HG03139 (cell line): ENCODE measurements around the gene SCLT1.
A peak's percentile ranks its signal among the peaks of the same experiment; 100 is the strongest.
"Not testable (repeated sequence)": the region's sequence is repeated elsewhere in the genome, so short reads cannot be mapped to it uniquely, and the experiment has no call there.

Experiments used
- ATAC-seq: cut with Tn5 transposase; IDR thresholded peaks from one replicate; pipeline ENCODE4 v1.9.1; 2021; ENCODE audit not compliant: unreplicated experiment

The SCLT1 gene

DNA sequence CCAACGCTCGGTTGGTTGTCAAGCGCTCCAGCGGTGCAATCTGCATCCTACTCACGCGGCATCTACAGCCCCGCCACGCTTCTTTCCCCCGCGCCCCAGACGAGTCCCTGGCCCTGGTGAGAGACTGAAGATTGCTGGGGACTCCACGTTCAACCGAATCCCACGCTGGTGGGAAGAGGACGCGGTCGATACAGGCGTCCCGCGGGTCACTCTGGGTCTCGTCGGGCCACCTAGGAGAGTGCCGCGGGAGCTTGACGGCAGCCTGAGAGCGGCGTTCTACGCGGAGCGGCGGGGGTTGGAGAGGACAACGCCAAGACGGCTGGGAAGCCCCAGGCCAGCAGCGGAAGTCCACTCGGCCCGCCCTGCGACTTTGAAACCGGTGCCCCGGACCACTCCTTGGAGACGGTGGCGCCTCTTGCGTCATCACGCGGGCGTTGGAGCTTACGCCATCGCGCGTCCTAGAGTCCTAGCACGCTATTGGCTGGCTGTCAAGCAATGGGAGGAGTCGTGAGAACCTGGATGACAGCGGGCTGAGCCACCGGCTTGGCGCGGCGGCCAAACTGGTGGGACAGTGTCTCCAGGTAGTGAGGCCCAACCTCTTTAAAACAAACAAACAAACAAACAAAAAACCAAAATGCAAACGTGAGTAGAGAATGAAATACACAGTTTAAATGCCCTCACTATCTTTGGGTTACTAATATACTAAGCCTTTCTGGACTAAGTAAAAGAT lies at the start of gene SCLT1:
Gene SCLT1 (minus strand): TSS at position 349 of the 730 bp plus-strand sequence. CDS start 436 bp downstream, outside the sequence.
- peak; percentile 92 for ATAC-seq

DNA sequence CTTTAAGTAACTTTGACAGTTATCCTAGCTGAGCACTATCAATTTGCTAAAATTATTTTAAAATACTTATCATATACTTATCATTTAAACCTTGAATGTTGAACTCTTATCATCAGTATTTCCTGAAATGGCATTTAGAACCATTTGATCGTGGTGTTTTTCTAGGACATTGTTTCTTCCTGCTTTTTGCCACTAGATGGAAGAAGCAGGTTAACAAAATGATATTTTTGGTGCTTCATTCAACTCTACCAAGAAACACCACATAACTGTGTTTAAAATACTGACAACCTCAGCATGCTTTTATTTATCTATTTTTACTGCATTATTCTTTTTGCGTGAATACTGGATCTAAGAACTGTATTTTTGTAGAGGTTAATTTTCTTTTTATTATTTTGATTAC lies 47.2 kb upstream of the SCLT1 start:
- no peak for ATAC-seq

DNA sequence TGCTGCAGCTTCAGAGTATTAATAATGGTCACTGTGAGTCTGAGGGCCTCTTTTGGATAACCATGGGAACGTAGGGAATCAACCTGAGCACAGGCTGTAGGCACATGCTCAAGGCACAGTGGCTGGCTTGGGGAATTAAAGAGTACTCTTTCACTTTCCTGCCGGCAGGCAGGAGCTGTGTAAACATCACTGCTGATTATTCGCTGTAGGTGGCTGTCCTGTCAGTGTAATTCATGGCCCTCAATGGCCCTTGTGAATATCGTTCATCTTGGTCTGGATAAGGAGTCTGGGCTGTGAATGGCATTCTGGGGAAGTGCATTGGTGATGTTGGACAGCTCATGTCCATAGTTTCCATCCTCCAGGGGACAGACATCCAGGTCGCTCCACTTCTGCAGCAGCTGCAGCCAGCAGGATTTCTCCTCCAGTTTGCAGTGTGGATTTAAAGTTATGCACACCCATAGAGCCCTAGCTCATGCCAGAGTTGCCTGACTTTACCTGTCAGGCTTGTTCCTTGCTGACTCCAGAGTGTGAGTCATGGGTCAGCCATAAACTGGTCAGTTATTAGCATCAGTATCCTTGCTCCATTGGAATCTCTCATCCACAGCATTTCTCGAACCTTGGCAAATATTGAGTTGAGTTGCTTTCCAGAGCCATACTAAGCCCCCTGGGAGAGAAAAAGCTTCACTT lies 45.6 kb upstream of the SCLT1 start:
- no peak for ATAC-seq

DNA sequence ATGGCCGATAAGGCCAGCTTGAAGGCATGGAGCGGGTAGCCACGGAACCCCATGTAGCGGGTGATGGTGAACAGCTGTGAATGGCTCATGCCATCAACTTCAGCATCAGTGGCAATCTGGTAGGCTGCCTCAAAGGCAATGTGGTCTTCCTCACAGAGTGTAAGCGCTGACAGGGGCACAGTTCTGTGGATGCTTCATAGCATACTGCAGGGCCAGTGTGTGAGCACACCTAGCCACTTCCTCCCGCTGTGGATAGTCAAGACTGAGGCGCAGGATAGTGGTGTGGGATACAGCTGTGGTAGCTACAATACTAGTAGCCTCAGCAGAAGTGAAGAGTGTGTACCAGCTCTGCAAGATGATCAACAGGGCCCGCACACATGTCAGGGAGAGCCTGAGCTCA lies 43.1 kb upstream of the SCLT1 start:
- no peak for ATAC-seq

DNA sequence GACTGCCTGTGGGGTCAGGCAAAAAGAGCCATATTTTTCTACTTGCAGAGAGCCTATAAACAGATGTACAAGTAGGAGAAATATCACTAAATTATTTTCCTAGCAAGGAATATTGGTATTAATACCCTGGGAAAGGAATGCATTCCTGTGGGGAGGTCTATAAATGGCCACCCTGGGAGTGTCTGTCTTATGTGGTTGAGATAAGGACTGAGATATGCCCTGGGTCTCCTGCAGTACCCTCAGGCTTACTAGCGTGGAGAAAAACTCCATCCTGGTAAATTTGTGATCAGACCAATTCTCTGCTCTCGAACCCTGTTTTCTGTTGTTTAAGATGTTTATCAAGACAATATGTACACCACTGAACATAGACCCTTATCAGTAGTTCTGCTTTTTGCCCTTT lies 38.0 kb upstream of the SCLT1 start:
- no peak for ATAC-seq

DNA sequence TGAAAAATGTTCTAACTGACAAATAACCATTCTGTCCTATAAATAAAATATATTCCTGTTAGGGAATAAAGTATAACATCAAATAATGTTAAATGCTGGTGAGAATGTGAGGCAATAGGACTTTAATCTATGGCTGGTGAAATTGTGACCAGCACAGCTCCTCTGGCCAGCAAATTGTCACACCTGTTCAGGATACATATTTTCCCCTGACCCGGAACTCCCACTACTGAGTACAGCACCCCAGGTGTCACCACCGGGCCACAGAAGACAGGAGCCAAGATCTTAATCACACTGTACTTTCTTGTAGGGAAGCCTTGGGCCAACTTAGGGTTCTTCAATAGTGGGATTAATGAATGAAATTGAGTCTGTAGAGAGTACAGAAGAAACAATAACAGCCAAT lies 35.8 kb upstream of the SCLT1 start:
- ATAC-seq: no peak

DNA sequence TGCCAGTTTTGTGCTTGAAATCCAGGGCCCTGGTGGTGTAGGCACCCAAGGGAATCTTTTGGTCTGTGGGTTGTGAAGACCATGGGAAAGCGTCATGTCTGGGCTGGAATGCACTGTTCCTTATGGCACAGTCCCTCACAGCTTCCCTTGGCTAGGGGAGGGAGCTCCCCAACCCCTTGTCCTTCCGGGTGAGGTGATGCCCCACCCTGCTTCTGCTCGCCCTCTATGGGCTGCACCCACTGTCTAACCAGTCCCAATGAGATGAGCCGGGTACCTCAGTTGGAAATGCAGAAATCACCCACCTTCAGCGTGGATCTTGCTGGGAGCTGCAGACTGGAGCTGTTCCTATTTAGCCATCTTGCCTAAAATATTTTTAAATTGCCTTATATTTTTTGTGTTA lies 33.3 kb upstream of the SCLT1 start:
- not testable (repeated sequence) for ATAC-seq

DNA sequence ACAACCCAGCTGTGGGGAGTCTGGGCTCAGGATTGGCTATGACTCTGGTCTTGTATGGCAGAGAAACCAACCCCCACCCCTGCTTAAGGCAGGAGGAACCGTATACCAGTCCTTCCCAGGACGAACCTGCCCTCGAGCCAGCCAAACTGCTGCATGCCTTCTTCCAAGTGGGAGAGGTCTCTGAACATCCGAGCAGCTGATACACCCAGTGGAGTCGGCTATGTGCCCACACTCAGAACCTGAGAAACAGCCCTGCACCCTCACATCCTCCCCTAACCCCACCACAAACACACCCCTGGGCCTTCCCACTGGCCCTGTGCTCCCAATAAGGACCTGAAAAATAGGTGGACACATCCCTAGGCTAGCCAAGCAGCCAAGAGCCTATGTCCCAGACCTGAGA lies 24.4 kb upstream of the SCLT1 start:
- no peak for ATAC-seq

DNA sequence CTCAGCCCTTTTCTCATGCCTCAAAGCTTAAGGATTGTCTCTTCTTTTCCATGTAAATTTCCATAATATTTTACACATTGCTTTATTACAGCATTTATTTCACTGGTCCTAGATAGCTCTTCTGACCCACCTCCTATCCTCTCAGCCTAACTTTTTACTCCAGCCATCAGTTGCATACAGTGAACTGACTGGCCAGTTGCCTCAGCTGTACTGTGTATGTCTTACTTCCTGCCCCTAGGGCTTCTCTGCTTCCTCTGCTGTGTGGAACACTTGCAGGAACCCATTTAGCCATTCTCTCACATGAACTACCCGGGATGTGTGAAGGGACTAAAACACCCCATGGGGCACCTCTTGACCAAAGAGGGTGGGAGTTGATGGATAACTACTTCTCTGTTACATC lies 20.6 kb upstream of the SCLT1 start:
- no peak for ATAC-seq

DNA sequence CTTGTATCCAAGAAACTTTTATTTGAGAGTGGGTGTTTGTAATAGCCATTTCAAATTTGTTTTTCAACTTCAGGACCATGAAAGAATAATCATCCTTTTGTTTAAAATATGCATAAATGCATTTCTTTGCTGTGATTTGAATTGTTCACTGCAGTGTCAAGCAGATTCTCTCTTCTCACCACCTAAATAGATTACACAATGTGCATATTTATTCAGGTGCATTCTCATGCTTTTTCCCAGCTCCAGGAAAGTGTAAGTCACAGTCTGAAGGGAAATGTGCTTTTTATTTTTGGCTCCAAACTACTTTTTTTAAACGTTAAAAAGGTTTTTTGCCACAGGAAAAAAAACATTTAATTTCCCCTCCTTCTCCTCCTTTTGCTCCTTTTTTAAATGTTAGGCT lies 20.1 kb upstream of the SCLT1 start:
- no peak for ATAC-seq

DNA sequence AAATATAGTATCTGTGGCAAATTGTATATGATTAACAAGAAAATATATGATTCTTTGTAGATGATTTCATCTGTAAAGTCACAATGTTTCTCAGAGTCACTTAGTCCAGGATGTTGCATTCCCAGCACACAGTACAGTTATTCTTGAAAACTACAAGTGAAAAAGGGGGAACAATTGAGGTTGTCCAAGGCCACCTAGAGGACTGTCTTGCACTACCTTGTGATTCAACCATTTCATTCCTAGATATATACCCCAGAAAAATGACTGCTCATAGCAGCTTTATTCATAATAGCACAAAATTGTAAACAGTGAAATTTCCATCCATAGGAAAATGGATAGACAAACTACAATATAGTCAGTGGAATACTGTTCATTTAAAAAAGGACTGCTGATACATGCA lies 18.6 kb upstream of the SCLT1 start:
- ATAC-seq: no peak

DNA sequence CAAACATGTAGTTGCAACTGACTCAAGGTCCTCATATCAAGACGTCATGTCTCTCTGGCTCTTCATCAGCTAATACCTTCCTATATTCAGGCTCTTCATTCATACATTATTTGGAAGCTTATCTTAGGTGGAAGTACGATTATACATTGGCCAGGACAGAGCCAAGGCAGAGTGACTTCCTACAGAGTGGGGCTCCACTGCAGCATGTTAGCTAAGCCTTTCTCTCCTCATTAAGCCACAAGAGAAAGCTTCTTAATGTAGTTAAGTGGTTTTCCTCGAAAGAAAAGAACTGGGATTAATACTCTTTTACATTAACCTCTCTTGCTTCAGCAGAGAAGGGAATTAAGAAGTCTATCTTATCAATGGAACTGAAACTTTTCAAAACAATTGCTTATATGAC lies 17.6 kb upstream of the SCLT1 start:
- ATAC-seq: no peak

DNA sequence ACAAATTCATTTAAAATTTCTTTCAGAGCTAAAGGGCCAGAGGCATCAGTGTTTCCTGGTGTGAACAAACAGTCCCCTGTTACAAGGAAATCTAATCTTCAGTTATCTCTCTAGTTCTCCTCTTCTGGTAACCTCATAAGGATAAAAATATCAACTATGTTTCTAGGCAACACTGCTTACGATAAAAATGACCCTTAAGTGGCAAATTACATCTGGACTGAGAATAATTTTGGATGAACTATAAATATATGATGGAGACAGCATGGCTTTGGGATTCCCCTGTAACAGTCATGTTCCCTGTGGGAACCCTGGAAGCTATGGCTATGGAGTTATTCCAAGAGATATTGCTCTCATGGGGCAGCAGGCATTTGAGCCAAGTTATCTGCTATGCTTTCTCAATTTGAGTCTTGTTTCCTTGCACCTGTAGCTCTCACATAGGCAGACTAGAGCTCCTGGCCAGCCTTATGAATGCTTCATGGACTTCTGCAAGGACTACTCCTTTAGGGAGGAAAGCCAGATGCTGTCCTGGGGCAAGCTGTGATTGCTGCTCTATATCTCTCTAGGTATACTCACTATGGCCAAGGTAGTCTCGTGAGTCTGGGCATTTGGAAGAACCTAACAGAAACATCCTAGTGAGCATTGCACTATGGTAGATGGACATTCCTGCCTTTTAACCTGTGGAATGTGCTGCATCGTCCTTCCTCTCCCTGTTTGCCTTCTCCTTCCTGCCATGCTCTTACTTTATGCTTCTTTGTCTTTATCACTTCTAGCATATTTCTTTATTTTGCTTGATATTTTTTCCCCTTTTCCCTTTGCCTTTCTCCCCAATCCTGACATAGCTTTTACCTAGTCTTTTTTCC lies 16.9 kb upstream of the SCLT1 start:
- no peak for ATAC-seq

DNA sequence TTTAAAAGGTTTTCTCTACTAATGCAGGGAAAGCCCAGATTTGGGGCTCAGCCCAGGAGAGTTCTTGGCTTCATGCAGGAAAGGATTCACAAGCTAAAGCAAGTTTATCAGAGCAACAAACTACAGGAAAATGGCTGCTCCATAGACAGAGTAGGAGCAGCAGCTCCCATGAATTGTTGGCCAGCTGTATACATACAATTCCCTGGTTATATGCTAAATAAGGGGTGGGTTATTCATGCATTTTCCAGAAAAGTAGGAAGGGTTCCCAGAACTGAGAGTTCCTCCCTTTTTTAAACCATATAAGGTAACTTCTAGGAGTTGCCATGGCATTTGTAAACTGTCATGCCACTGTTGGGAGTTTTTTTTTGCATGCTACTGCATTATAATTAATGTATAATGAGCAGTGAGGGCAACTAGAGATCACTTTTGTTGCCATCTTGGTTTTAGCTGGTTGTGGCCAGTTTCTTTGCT lies 5.2 kb upstream of the SCLT1 start:
- no peak for ATAC-seq

DNA sequence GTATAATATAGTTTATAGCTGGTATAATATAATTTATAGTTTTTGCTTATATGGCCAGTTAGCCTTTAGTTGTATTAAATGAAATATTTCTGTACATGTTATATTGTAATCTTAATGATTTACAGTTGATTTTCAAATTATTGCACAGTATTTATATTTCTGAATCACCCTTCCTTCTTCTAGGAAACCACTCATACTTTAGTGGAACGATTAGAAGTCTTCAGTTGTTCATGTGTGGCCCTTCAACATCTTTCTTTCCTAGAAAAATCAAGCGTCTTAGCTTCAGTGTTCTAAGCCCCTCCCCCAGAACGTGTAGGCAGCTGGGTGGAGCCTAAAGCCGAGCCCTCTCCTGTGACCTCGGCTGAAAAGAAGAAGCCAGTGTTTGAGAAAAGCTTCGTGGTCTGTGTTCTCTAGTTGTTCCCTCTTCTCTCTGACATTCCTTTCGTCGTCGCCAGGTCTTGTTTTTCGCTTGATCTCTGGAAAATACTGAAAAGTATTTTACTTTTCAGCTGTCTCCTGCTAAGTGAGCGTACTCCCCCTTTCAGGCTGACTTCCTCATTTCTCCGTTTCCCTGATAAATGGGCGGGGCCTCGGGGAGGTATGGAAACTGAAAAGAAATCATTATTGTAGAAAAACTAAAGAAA lies 2.6 kb upstream of the SCLT1 start, which contains the start of gene C4orf33:
Gene C4orf33 (plus strand): TSS at position 342 of the 644 bp plus-strand sequence. CDS start 6,459 bp downstream, outside the sequence.
- ATAC-seq: peak; percentile 41

DNA sequence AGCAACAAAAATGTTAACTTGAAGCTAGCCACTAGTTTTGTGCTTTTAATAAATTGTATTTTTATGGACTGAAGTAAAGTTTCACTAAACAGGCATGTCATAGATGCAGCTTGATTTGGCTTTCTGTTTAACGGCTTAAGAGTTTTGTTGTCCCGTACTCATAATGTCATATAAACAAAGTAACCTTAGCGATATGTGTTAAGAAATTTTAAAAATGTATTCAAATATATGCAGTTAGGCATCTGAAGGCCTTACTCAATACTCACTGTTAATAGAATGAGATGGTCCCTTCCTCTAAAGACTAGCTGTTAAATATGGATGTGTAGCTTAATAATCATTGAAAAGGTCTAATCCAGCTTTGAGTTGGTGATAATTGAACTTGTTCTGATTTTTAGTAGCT lies 1.0 kb upstream of the SCLT1 start:
- no peak for ATAC-seq

DNA sequence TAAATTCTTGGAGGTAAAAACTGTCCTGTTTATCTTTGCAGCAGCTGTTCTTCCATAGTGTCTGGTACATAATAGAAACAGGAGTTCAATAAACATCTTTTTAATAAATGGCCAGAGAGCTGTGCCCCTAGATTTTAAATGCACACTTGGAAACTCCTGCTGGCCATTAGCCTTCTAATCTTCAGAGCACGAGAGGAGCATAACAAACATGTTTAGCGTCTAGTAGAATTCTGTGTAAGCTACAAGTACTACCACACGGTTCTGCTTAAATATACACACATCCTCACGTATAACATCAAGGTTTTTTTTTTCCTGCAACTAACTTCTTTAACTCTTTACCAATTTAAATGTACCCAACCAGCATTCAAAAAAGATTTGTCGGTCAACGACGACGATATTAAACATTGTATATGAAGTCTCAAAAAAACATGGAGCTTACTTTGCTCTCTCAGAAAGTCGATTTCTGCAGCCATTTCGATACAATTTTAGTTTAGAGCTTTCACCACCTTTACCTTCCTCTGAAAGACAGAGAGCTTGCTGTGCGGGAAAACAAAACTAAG lies 628 bp downstream of the SCLT1 start:
- ATAC-seq: no peak

DNA sequence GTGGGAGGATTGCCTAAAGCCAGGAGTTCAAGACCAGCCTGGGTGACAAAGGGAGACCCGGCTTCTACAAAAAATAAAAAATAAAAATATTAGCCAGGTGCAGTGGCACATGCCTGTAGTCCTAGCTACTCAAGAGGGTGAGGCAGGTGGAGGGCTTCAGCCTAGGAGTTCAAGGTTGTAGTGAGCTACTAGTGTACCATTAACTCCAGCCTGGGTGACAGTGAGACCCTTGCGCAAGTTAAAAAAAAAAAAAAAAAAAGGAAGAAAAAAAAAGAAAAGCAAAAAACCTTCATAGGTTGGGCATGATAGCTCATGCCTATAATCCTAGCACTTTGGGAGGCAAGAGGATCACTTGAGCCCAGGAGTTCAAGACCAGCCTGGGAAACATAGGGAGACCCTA lies 5.8 kb downstream of the SCLT1 start:
- ATAC-seq: no peak

DNA sequence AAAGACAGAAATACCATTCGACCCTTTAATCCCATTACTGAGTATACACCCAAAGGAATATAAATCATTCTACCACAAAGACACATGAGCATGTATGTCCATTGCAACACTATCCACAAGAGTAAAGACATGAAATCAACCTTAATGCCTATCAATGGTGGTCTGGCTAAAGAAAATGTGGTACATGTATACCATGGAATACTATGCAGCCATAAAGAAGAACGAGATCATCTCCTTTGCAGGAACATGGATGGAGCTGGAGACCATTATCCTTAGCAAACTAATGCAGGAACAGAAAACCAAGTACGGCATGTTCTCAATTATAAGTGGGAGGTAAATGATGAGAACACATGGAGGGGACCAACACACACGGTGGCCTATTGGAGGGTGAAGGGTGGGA lies 7.9 kb downstream of the SCLT1 start:
- ATAC-seq: no peak

DNA sequence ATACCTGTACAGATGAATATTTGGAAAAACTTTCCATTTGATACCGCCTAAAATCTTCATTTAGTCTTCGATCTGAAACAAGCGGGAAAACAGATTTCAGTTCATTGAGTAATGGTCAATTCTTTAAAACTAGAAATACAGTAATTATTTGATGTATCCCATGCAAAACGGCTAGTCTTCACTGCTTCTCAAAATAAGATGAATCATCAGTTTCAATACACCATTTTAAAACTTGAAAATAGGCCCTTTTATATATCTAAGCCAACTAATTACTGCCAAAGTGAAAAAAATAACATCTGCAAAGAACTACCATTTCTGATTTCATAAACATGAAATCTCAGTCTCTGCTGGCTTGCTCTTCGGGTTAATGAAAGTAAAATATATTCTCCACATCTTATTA lies 11.0 kb downstream of the SCLT1 start:
- no peak for ATAC-seq

DNA sequence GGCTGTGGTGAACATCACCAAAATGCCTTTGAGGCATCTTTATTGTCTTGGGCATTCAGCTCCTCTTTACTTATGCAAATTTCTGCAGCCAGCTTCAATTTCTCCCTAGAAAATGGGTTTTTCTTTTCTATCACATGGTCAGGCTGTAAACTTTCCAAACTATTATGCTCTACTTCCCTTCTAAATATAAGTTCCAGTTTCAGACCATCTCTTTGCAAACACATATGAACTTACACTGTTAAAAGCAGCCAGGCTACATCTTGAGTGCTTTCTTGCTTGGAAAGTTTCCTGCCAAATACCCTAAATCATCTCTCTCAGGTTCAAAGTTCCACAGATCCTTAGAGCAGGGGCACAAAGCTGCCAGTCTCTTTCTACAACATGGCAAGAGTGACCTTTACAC lies 13.2 kb downstream of the SCLT1 start:
- no peak for ATAC-seq
